IMR-90 (cell line): ENCODE results near the gene YPEL5. TPM values are rescaled to one million over a fixed set of nuclear protein-coding genes. Genes with fewer than 3 reads are reported as not detected.
"Not testable (repeated sequence)": the region's sequence is repeated elsewhere in the genome, so short reads cannot be mapped to it uniquely, and the experiment has no call there.

ENCODE experiments used
- ATAC-seq: fragments of 200-7000 bp; cut with Tn5 transposase; 2 replicates; pipeline ENCODE4 v1.9.1; 2020; ENCODE audit warnings: low read depth, mild to moderate bottlenecking, moderate library complexity
- BruUV-seq: library from RNA; stranded (reverse); fragments of 400-500 nt; replicated peaks from 2 replicates; lab custom pipeline; 2021; lab: Mats Ljungman, UMichigan
- CTCF ChIA-PET: fragments of 300-600 bp; formaldehyde crosslinking; extraction: SDS; loops from one replicate; lab custom pipeline; 2021; ENCODE audit warnings: antibody characterized with exemption; lab: Yijun Ruan, JAX
- POLR2A ChIA-PET: fragments of 300-600 bp; sonication (Branson Sonifier 250); formaldehyde crosslinking; loops from one replicate; lab custom pipeline; 2022; ENCODE audit warnings: antibody characterized with exemption; ENCODE audit not compliant: unreplicated experiment; lab: Charles Lee
- DNase-seq: peaks from one replicate; pipeline ENCODE4 v3.0.0; 2013
- H2AFZ ChIP-seq: replicated peaks from 2 replicates; pipeline ENCODE3; 2013; ENCODE audit warnings: low read length, mild to moderate bottlenecking; ENCODE audit not compliant: poor library complexity
- H2AK5ac ChIP-seq: 2 replicates; pipeline ENCODE4 v1.6.1; 2013; ENCODE audit warnings: low read depth, low read length, inconsistent platforms
- H2AK9ac ChIP-seq: replicated peaks from 2 replicates; pipeline ENCODE3; 2013; ENCODE audit warnings: mild to moderate bottlenecking, low read depth, low read length, moderate library complexity; ENCODE audit not compliant: poor library complexity
- H2BK120ac ChIP-seq: 2 replicates; pipeline ENCODE4 v1.6.1; 2013; ENCODE audit warnings: low read depth, low read length, inconsistent platforms
- H2BK15ac ChIP-seq: 3 replicates; pipeline ENCODE4 v1.6.1; 2013; ENCODE audit warnings: low read depth, low read length, inconsistent platforms
- H2BK20ac ChIP-seq: 2 replicates; pipeline ENCODE4 v1.6.1; 2013; ENCODE audit warnings: low read depth, mild to moderate bottlenecking, inconsistent platforms, low read length, moderate library complexity
- H2BK5ac ChIP-seq: 2 replicates; pipeline ENCODE4 v1.6.1; 2013; ENCODE audit warnings: mild to moderate bottlenecking, low read depth, low read length, inconsistent platforms; ENCODE audit not compliant: poor library complexity, severe bottlenecking
- H3K14ac ChIP-seq: replicated peaks from 2 replicates; pipeline ENCODE4 v1.6.1; 2013; ENCODE audit warnings: low read depth, low read length, inconsistent platforms
- H3K18ac ChIP-seq: 2 replicates; pipeline ENCODE4 v1.6.1; 2013; ENCODE audit warnings: low read depth, low read length, control low read depth
- H3K23ac ChIP-seq: 2 replicates; pipeline ENCODE4 v1.6.1; 2013; ENCODE audit warnings: low read depth, low read length, inconsistent platforms
- H3K27ac ChIP-seq: 2 replicates; pipeline ENCODE4 v1.5.1; 2013; ENCODE audit warnings: mild to moderate bottlenecking, control low read depth, low read length; ENCODE audit not compliant: insufficient read depth
- H3K27me3 ChIP-seq: 2 replicates; pipeline ENCODE4 v1.6.1; 2013; ENCODE audit warnings: low read length; ENCODE audit not compliant: control insufficient read depth, insufficient read depth
- H3K36me3 ChIP-seq: 2 replicates; pipeline ENCODE4 v1.6.1; 2013; ENCODE audit warnings: low read length, mixed read lengths; ENCODE audit not compliant: control insufficient read depth, insufficient read depth
- H3K4ac ChIP-seq: 2 replicates; pipeline ENCODE4 v1.6.1; 2013; ENCODE audit warnings: low read depth, low read length, inconsistent platforms
- H3K4me1 ChIP-seq: 2 replicates; pipeline ENCODE4 v1.6.1; 2013; ENCODE audit warnings: low read length, mixed read lengths; ENCODE audit not compliant: control insufficient read depth, insufficient read depth
- H3K4me2 ChIP-seq: 2 replicates; pipeline ENCODE4 v1.6.1; 2013; ENCODE audit warnings: low read depth, mild to moderate bottlenecking, control low read depth, low read length, moderate library complexity
- H3K4me3 ChIP-seq: 2 replicates; pipeline ENCODE4 v1.5.1; 2013; ENCODE audit warnings: low read depth, mild to moderate bottlenecking, control low read depth, low read length, moderate library complexity; ENCODE audit not compliant: insufficient read depth
- H3K56ac ChIP-seq: 2 replicates; pipeline ENCODE4 v1.6.1; 2013; ENCODE audit warnings: low read length, inconsistent platforms; ENCODE audit not compliant: insufficient read depth; ENCODE audit errors: extremely low read depth
- H3K79me1 ChIP-seq, 2 experiments: 2 replicates each; pipeline ENCODE4 v1.6.1; 2013; ENCODE audit warnings: low read length in 2 of 2, inconsistent platforms in 1 of 2, low read depth in 1 of 2
- H3K9ac ChIP-seq: 2 replicates; pipeline ENCODE4 v1.6.1; 2013; ENCODE audit warnings: low read depth, low read length, control low read depth
- H3K9me1 ChIP-seq: 2 replicates; pipeline ENCODE4 v1.6.1; 2013; ENCODE audit warnings: low read length, inconsistent platforms; ENCODE audit not compliant: insufficient read depth
- H3K9me3 ChIP-seq: 2 replicates; pipeline ENCODE4 v1.6.1; 2013; ENCODE audit warnings: low read length; ENCODE audit not compliant: control insufficient read depth, insufficient read depth
- H4K20me1 ChIP-seq: 2 replicates; pipeline ENCODE4 v1.6.1; 2013; ENCODE audit warnings: low read length, inconsistent platforms; ENCODE audit not compliant: insufficient read depth
- H4K5ac ChIP-seq: 2 replicates; pipeline ENCODE4 v1.6.1; 2013; ENCODE audit warnings: mild to moderate bottlenecking, low read depth, low read length, control low read depth
- H4K8ac ChIP-seq, 2 experiments: 2 replicates each; pipeline ENCODE4 v1.6.1; 2013; ENCODE audit warnings: low read depth in 2 of 2, low read length in 2 of 2, control low read depth in 1 of 2, inconsistent platforms in 1 of 2
- H4K91ac ChIP-seq: 2 replicates; pipeline ENCODE4 v1.6.1; 2013; ENCODE audit warnings: low read depth, low read length, inconsistent platforms; ENCODE audit not compliant: insufficient read depth
- WGBS, 2 experiments: methylation state at CpG; one replicate each; pipeline versions ENCODE4 v1.1.5 to v1.1.7; 2013; ENCODE audit warnings: missing lambda C conversion rate in 2 of 2; ENCODE audit not compliant: insufficient read length in 1 of 2; ENCODE audit errors: extremely low coverage in 2 of 2; 5-methylcytosine and 5-hydroxymethylcytosine counted together
- dilution Hi-C: fragments of 300-500 bp; cut with HindIII; formaldehyde crosslinking; loops from one replicate; pipeline ENCODE4 v1.14.3; 2018; ENCODE audit warnings: low sequenced_read_pairs; ENCODE audit not compliant: unreplicated experiment
- in situ Hi-C: fragments of 300-500 bp; cut with MboI; formaldehyde crosslinking; loops from 3 replicates; pipeline ENCODE4 v1.14.3; 2019; ENCODE audit warnings: low sequenced_read_pairs, inconsistent platforms, mixed read lengths
- intact Hi-C: fragments of 100-400 bp; cut with micrococcal nuclease; formaldehyde crosslinking; loops from 2 replicates; pipeline ENCODE4 v1.10.0; 2022
- polyA plus RNA-seq, 3 experiments: library from polyadenylated mRNA; depleted of rRNA; stranded (reverse); fragments of >200 nt; gene quantifications; 2 replicates each; pipeline ENCODE4 v1.2.3, GENCODE V29; 2012; ENCODE audit warnings: low replicate concordance in 1 of 3
- total RNA-seq: library from RNA; depleted of rRNA; stranded (reverse); fragments of >200 nt; gene quantifications from 2 replicates; pipeline ENCODE4 v1.2.3, GENCODE V29; 2012

YPEL5 gene
- total and polyA plus RNA-seq, 2 of the 4 experiments (the other 2 are of a cell fraction) = 40.7 to 62.6 TPM

DNA sequence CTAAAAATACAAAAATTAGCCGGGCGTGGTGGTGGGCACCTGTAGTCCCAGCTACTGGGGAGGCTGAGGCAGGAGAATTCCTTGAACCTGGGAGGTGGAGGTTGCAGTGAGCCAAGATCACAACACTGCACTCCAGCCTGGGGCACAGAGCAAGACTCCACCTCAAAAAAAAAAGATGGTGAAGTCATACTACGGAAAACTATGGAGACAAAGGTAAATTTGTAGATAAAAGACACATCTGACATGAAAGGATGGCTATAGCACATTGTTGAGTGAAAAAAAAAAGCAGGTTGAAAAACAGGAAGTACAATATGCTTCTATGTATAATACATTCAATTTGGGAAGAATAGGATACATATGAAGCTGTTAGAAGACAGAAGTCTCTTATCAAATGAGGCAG is 1.9 kb upstream of the YPEL5 start:
- H4K8ac ChIP-seq, POLR2A ChIA-PET, H2AK9ac ChIP-seq, H2BK20ac ChIP-seq, H2BK5ac ChIP-seq, H3K4me1 ChIP-seq, H3K4ac ChIP-seq, H3K4me3 ChIP-seq, H3K14ac ChIP-seq, H2AFZ ChIP-seq, H4K91ac ChIP-seq, H3K9ac ChIP-seq, H2BK15ac ChIP-seq, H3K56ac ChIP-seq, ATAC-seq, BruUV-seq, H3K4me2 ChIP-seq, in situ Hi-C loops, H3K18ac ChIP-seq, H3K36me3 ChIP-seq, H2BK120ac ChIP-seq, H2AK5ac ChIP-seq, H3K23ac ChIP-seq, H3K9me3 ChIP-seq, H3K27me3 ChIP-seq, H4K5ac ChIP-seq, DNase-seq, dilution Hi-C loops, intact Hi-C loops, H3K9me1 ChIP-seq, CTCF ChIA-PET, H3K27ac ChIP-seq: not testable (repeated sequence)
- WGBS, 2 experiments = no CpG with 5 or more reads among the region's 3 CpGs
- H3K79me1 ChIP-seq = peaks cover 15 to 20% of the 10 kb centered on the region in 2 experiments
- H4K20me1 ChIP-seq = peaks cover 15% of the 10 kb centered on the region
